Smooth muscle cell (in vitro differentiated cells): ENCODE results near the gene PARP4. TPM values are rescaled to one million over a fixed set of nuclear protein-coding genes. Genes with fewer than 3 reads are reported as not detected.
"Not testable (repeated sequence)": the region's sequence is repeated elsewhere in the genome, so short reads cannot be mapped to it uniquely, and the experiment has no call there.

Source experiments
- DNase-seq: peaks from one replicate; lab custom pipeline; 2025; ENCODE audit not compliant: unreplicated experiment; lab: John Stamatoyannopoulos, UW
- H2AFZ ChIP-seq: fragments of 200-600 bp; sonication (generic); 2 replicates; pipeline ENCODE4 v1.6.0; 2016; ENCODE audit warnings: antibody characterized with exemption, low read depth, mild to moderate bottlenecking
- H3F3A ChIP-seq: fragments of 200-600 bp; sonication (generic); 2 replicates; pipeline ENCODE4 v1.6.0; 2017; ENCODE audit warnings: antibody characterized with exemption, low read depth
- H3K27ac ChIP-seq: fragments of 200-600 bp; sonication (generic); 2 replicates; pipeline ENCODE4 v1.5.1; 2016; ENCODE audit warnings: low read depth, mild to moderate bottlenecking
- H3K27me3 ChIP-seq: fragments of 200-600 bp; sonication (generic); 2 replicates; pipeline ENCODE4 v1.6.1; 2016; ENCODE audit warnings: low read depth, mild to moderate bottlenecking
- H3K36me3 ChIP-seq: fragments of 200-600 bp; sonication (generic); 2 replicates; pipeline ENCODE4 v1.5.1; 2016; ENCODE audit warnings: low read depth
- H3K4me1 ChIP-seq: fragments of 200-600 bp; sonication (generic); 2 replicates; pipeline ENCODE4 v1.5.1; 2016; ENCODE audit warnings: low read depth
- H3K4me2 ChIP-seq: fragments of 200-600 bp; sonication (generic); 2 replicates; pipeline ENCODE4 v1.6.0; 2016; ENCODE audit warnings: mild to moderate bottlenecking
- H3K4me3 ChIP-seq: fragments of 200-600 bp; sonication (generic); 2 replicates; pipeline ENCODE4 v1.5.1; 2016; ENCODE audit warnings: mild to moderate bottlenecking
- H3K79me2 ChIP-seq: fragments of 200-600 bp; sonication (generic); 2 replicates; pipeline ENCODE4 v1.6.0; 2016; ENCODE audit warnings: low read depth, mild to moderate bottlenecking
- H3K9ac ChIP-seq: fragments of 200-600 bp; sonication (generic); 2 replicates; pipeline ENCODE4 v1.6.0; 2016; ENCODE audit warnings: low read depth
- H3K9me3 ChIP-seq: fragments of 200-600 bp; sonication (generic); replicated peaks from 2 replicates; pipeline ENCODE4 v1.5.1; 2016; ENCODE audit warnings: low read depth
- H4K20me1 ChIP-seq: fragments of 200-600 bp; sonication (generic); 2 replicates; pipeline ENCODE4 v1.6.0; 2016; ENCODE audit warnings: low read depth
- WGBS: methylation state at CpG from one replicate; pipeline ENCODE4 v1.1.7; 2016; ENCODE audit warnings: low lambda C conversion rate; 5-methylcytosine and 5-hydroxymethylcytosine counted together
- polyA plus RNA-seq: library from polyadenylated mRNA; unstranded; fragments of >200 nt; fragmentation: Nextera tagmentation; extraction: Ambion mirVana; gene quantifications from 2 replicates; pipeline ENCODE4 v1.2.1, GENCODE V29; 2016
- total RNA-seq: library from RNA; depleted of rRNA; stranded (reverse); fragments of >200 nt; gene quantifications from 2 replicates; pipeline ENCODE4 v1.2.3, GENCODE V29; 2014
- TF ChIP-seq, protein P1 (sequence below): fragments of 200-600 bp; sonication (generic); IDR thresholded peaks from 2 replicates; pipeline ENCODE4 v1.5.1; 2017; ENCODE audit warnings: borderline replicate concordance, mild to moderate bottlenecking, antibody characterized with exemption; ENCODE audit not compliant: insufficient read depth, poor library complexity, severe bottlenecking

Gene PARP4
- total and polyA plus RNA-seq, 2 experiments from 2014 or later, result 18.2 to 33.7 TPM

DNA sequence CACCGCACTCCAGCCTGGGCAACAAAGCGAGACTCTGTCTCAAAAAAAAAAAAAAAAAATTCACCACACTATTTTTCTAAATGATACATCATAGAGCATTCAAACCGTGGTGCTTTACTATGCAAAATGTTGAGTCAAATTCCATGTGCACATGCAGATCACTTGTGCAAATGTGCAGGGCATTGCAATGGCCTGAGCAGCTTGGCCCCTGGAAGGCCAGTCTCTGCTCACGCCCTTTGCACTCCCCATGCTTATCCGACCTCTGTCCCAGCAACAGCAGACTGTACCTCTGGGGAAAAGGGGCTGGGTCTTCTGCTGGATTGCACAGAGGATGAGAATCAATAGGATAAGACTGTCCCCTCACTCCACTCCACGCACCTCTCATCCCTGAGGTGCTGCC lies 58.5 kb downstream of the PARP4 start:
- Histone ChIP-seq H3F3A (no peaks in the 10 kb centered on the region), H3K4me2 (no peak overlapping the region), H3K4me3 (no peak overlapping the region), H3K9me3 (no peaks in the 10 kb centered on the region), H3K36me3 (peaks cover 15% of the 10 kb centered on the region), H3K9ac (no peak overlapping the region), H3K79me2 (no peaks in the 10 kb centered on the region), H4K20me1 (no peaks in the 10 kb centered on the region), H3K27ac (no peak overlapping the region), H3K27me3 (no peaks in the 10 kb centered on the region), H3K4me1 (no peaks in the 10 kb centered on the region), H2AFZ (no peak overlapping the region)
- DNase-seq, result no peak
- WGBS, result 96% methylated on average over 6 of the region's 6 CpGs
- TF ChIP-seq, protein P1, sequence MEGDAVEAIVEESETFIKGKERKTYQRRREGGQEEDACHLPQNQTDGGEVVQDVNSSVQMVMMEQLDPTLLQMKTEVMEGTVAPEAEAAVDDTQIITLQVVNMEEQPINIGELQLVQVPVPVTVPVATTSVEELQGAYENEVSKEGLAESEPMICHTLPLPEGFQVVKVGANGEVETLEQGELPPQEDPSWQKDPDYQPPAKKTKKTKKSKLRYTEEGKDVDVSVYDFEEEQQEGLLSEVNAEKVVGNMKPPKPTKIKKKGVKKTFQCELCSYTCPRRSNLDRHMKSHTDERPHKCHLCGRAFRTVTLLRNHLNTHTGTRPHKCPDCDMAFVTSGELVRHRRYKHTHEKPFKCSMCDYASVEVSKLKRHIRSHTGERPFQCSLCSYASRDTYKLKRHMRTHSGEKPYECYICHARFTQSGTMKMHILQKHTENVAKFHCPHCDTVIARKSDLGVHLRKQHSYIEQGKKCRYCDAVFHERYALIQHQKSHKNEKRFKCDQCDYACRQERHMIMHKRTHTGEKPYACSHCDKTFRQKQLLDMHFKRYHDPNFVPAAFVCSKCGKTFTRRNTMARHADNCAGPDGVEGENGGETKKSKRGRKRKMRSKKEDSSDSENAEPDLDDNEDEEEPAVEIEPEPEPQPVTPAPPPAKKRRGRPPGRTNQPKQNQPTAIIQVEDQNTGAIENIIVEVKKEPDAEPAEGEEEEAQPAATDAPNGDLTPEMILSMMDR, result no peak

DNA sequence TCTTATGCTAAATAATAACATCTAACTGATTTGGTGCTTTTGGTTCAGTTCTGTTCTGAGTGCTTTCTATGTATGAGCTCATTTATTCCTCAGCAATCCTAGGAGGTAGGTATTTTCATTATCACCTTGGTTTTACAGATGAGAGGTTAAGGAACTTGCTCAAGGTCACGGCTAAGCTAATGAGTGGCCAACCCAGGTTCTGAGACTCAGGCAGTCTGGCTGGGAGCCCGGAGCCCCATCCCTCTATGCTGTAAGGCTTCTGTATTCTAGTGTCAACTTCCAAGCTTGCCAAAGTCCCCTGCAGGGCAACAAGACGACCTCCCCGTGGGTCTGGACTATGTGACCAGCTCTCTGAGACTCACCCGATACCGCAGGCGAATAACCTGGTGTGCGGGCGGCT lies 60.5 kb downstream of the PARP4 start:
- H3K27ac ChIP-seq, result no peak overlapping the region

DNA sequence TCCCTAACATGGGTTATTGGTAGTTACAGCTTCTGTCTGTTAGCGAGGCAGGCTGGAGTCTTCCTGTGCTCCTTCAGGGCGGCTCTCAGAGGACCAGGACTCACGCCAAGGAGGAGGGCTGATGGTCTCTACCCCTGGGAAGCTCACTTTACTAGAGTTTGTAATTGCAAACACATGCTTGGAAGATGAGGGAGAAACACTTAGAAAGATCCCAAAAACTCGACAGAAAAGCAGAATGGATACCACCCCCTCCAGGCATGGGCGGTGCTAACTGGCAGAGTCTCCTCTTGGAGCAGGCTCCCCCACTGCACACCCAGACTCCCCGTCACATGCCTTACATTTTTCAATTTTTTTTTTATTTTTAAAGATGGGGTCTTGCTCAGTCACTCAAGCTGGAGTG lies 62.0 kb downstream of the PARP4 start:
- Histone ChIP-seq H3K4me2 (no peak overlapping the region), H3K4me3 (no peak overlapping the region), H3K27me3 (no peaks in the 10 kb centered on the region), H3K36me3 (peaks cover 13% of the 10 kb centered on the region), H2AFZ (no peak overlapping the region), H3K27ac (no peak overlapping the region), H3K9me3 (no peaks in the 10 kb centered on the region), H4K20me1 (no peaks in the 10 kb centered on the region), H3K4me1 (no peaks in the 10 kb centered on the region), H3F3A (no peaks in the 10 kb centered on the region), H3K9ac (no peak overlapping the region), H3K79me2 (no peaks in the 10 kb centered on the region)
- DNase-seq, result no peak
- WGBS, result 88% methylated on average over 6 of the region's 6 CpGs
- TF ChIP-seq, protein P1, result no peak

More for the DNA sequence above, 60.5 kb downstream of the PARP4 start:
- Histone ChIP-seq H3K4me1 (no peaks in the 10 kb centered on the region), H3K27me3 (no peaks in the 10 kb centered on the region), H3K79me2 (no peaks in the 10 kb centered on the region), H3K9ac (no peak overlapping the region), H3F3A (no peaks in the 10 kb centered on the region), H4K20me1 (no peaks in the 10 kb centered on the region), H3K4me3 (no peak overlapping the region), H2AFZ (no peak overlapping the region), H3K9me3 (no peaks in the 10 kb centered on the region), H3K36me3 (peaks cover 15% of the 10 kb centered on the region), H3K4me2 (no peak overlapping the region)
- DNase-seq, result no peak
- 97% methylated on average over 9 of the region's 9 CpGs for whole genome bisulfite sequencing
- TF ChIP-seq, protein P1, result no peak

DNA sequence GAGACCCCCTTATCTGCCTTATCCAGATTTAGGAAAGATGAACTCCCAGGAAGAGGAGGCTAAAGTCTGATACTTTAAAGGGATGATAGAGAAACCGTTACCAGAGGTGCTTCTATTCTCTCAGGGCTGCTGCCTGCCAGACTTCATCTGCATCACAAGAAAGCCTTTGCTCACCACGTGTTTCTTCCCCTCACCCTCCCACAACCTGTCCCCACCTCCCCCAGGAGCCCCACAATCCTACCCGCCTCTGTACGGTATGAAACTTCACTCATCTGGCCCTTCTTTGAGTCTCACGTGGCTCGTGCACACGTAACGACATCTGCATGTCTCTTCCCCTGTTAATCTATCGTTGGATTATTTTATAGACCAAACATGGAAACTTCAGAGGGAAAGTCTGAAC lies 67.7 kb downstream of the PARP4 start:
- H3K27me3 ChIP-seq, DNase-seq, H3K9me3 ChIP-seq, H2AFZ ChIP-seq, H4K20me1 ChIP-seq, H3K4me2 ChIP-seq, H3K9ac ChIP-seq, H3K27ac ChIP-seq, H3K79me2 ChIP-seq, H3K4me1 ChIP-seq, H3F3A ChIP-seq, H3K4me3 ChIP-seq: not testable (repeated sequence)
- H3K36me3 ChIP-seq, result peaks cover 13% of the 10 kb centered on the region
- WGBS, result 83% methylated on average over 8 of the region's 9 CpGs
